HepG2 (cell line): ENCODE results near the gene PPP2R2C. TPM values are rescaled to one million over a fixed set of nuclear protein-coding genes. Genes with fewer than 3 reads are reported as not detected.

ENCODE experiments used
- ATF7 ChIP-seq, 2 experiments: fragments of 450-650 bp in 1 of 2; sonication (generic) in 1 of 2; formaldehyde crosslinking in 1 of 2; IDR thresholded peaks; 2 replicates each; pipeline versions ENCODE4 v1.4.0 to v1.6.1; 2016 to 2020; ENCODE audit warnings: antibody characterized with exemption in 1 of 2, mild to moderate bottlenecking in 1 of 2, missing genetic modification reagents in 1 of 2
- FOXA1 ChIP-seq, 2 experiments: fragments of 450-650 bp in 1 of 2; sonication (generic) in 1 of 2; formaldehyde crosslinking in 1 of 2; IDR thresholded peaks; 2 replicates each; pipeline versions ENCODE4 v1.4.0 to v1.6.1; 2016 to 2020; ENCODE audit warnings: missing genetic modification reagents in 1 of 2
- KDM5A ChIP-seq: fragments of 200-600 bp; sonication (generic); IDR thresholded peaks from 2 replicates; pipeline ENCODE4 v1.7.0; 2018; ENCODE audit warnings: antibody characterized with exemption, mild to moderate bottlenecking, low read length, borderline replicate concordance
- POLR2G ChIP-seq: fragments of 200-400 bp; formaldehyde crosslinking; IDR thresholded peaks from 2 replicates; pipeline ENCODE4 v1.6.1; 2018; ENCODE audit warnings: mild to moderate bottlenecking, low read depth, low read length, moderate library complexity
- ZNF251 ChIP-seq: sonication (generic); formaldehyde crosslinking; IDR thresholded peaks from 2 replicates; pipeline ENCODE4 v1.9.0; 2021; ENCODE audit warnings: mild to moderate bottlenecking, missing genetic modification reagents
- ZNF768 ChIP-seq: sonication (generic); formaldehyde crosslinking; IDR thresholded peaks from 2 replicates; pipeline ENCODE4 v1.4.0; 2020; ENCODE audit warnings: missing genetic modification reagents
- polyA plus RNA-seq, 8 experiments: library from polyadenylated mRNA; depleted of rRNA in 3 of 8; stranded (reverse) in 7 of 8; unstranded in 1 of 8; fragments of >200 nt; fragmentation: Illumina TruSeq in 4 of 8; extraction: Trizol in 4 of 8; gene quantifications; 2 replicates each; pipeline versions ENCODE4 v1.2.1 to v1.2.3, GENCODE V29; 2011 to 2016; ENCODE audit warnings: low read depth in 4 of 8, missing spikeins in 1 of 8, mixed read lengths in 1 of 8; ENCODE audit not compliant: insufficient read depth in 1 of 8
- total RNA-seq, 5 experiments: library from RNA; depleted of rRNA; stranded (reverse); fragments of >200 nt; fragmentation: Illumina TruSeq; extraction: Trizol; gene quantifications; 2 replicates each; pipeline ENCODE4 v1.2.3, GENCODE V29; 2016; ENCODE audit warnings: low read depth in 1 of 5
- TF ChIP-seq, protein P1 (sequence below): sonication (generic); formaldehyde crosslinking; IDR thresholded peaks from 2 replicates; pipeline ENCODE4 v1.4.0; 2020; ENCODE audit warnings: mild to moderate bottlenecking, low read depth, missing genetic modification reagents
- TF ChIP-seq, protein P2 (sequence below): sonication (generic); formaldehyde crosslinking; IDR thresholded peaks from 2 replicates; pipeline ENCODE4 v1.4.0; 2020; ENCODE audit warnings: missing genetic modification reagents
- TF ChIP-seq, protein P3 (sequence below): sonication (generic); formaldehyde crosslinking; IDR thresholded peaks from 2 replicates; pipeline ENCODE4 v1.4.0; 2020; ENCODE audit warnings: missing genetic modification reagents, low read depth, mild to moderate bottlenecking, borderline replicate concordance
- TF ChIP-seq, protein P4 (sequence below): sonication (generic); formaldehyde crosslinking; IDR thresholded peaks from 2 replicates; pipeline ENCODE4 v1.4.0; 2020; ENCODE audit warnings: missing genetic modification reagents
- TF ChIP-seq, protein P5 (sequence below): sonication (generic); formaldehyde crosslinking; IDR thresholded peaks from 2 replicates; pipeline ENCODE4 v1.9.0; 2022; ENCODE audit warnings: missing genetic modification reagents, mild to moderate bottlenecking, borderline replicate concordance

Gene PPP2R2C
- total and polyA plus RNA-seq, 2 of the 13 experiments (the other 11 are each of a cell fraction or from before 2014, with no cell fraction given) = 0.60 to 8.6 TPM

DNA sequence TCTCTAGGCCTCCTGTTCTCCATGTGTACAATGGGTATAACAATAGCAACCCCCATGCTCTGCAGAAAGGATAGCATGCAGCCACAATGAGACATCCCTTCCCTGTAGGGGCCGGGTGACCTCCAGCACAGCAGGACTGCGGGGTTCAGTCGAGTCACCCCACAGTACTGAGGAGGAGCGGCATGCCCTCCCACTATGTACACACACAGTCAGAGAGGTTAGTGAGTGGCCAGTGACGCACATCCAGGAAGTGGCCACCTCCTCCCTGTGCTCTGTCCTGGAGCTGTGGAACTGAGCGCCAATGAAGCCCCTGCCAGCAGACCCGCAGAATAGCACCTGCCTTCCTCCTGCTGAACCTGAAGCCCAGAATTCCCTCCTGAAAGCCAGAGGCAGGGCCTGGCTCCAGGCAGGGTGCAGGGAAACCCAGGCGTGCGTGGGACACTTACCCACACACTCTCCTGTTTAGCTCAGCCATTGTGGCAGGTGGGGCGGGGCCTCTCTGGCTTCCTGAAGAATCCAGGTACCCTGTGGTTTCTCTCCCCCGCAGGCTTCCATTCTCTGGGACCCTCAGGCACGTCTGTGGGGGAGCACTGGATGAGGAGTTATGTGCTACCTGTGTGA lies 152.8 kb downstream of the PPP2R2C start (continued):
- TF ChIP-seq, protein P1, sequence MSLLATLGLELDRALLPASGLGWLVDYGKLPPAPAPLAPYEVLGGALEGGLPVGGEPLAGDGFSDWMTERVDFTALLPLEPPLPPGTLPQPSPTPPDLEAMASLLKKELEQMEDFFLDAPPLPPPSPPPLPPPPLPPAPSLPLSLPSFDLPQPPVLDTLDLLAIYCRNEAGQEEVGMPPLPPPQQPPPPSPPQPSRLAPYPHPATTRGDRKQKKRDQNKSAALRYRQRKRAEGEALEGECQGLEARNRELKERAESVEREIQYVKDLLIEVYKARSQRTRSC (CRISPR knock-in tag) = no peak
- TF ChIP-seq FOXA1 (IDR thresholded peaks at IDR 0.05) (no peak), FOXA1 (CRISPR knock-in tag; IDR thresholded peaks at IDR 0.05) (0 out of 2 replicates have a peak, but pooled peaks have one; percentile 3), ATF7 (IDR thresholded peaks at IDR 0.05) (no peak), ATF7 (CRISPR knock-in tag; IDR thresholded peaks at IDR 0.05) (no peak), ZNF768 (CRISPR knock-in tag) (0 out of 2 replicates have a peak, but pooled peaks have one; percentile 41), KDM5A (no peak), ZNF251 (CRISPR knock-in tag) (no peak), POLR2G (0 out of 2 replicates have a peak, but pooled peaks have one; percentile 23)
- TF ChIP-seq, protein P2, sequence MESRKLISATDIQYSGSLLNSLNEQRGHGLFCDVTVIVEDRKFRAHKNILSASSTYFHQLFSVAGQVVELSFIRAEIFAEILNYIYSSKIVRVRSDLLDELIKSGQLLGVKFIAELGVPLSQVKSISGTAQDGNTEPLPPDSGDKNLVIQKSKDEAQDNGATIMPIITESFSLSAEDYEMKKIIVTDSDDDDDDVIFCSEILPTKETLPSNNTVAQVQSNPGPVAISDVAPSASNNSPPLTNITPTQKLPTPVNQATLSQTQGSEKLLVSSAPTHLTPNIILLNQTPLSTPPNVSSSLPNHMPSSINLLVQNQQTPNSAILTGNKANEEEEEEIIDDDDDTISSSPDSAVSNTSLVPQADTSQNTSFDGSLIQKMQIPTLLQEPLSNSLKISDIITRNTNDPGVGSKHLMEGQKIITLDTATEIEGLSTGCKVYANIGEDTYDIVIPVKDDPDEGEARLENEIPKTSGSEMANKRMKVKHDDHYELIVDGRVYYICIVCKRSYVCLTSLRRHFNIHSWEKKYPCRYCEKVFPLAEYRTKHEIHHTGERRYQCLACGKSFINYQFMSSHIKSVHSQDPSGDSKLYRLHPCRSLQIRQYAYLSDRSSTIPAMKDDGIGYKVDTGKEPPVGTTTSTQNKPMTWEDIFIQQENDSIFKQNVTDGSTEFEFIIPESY (CRISPR knock-in tag) = peak; percentile 69
- TF ChIP-seq, protein P3, sequence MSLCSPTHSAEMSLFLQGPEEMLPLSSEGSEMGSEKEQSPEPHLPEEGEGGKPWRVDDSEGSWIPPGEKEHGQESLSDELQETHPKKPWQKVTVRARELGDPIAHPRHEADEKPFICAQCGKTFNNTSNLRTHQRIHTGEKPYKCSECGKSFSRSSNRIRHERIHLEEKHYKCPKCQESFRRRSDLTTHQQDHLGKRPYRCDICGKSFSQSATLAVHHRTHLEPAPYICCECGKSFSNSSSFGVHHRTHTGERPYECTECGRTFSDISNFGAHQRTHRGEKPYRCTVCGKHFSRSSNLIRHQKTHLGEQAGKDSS = peak; percentile 78
- TF ChIP-seq, protein P4, sequence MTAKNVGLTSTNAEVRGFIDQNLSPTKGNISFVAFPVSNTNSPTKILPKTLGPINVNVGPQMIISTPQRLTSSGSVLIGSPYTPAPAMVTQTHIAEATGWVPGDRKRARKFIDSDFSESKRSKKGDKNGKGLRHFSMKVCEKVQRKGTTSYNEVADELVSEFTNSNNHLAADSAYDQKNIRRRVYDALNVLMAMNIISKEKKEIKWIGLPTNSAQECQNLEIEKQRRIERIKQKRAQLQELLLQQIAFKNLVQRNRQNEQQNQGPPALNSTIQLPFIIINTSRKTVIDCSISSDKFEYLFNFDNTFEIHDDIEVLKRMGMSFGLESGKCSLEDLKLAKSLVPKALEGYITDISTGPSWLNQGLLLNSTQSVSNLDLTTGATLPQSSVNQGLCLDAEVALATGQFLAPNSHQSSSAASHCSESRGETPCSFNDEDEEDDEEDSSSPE (CRISPR knock-in tag) = no peak
- TF ChIP-seq, protein P5, sequence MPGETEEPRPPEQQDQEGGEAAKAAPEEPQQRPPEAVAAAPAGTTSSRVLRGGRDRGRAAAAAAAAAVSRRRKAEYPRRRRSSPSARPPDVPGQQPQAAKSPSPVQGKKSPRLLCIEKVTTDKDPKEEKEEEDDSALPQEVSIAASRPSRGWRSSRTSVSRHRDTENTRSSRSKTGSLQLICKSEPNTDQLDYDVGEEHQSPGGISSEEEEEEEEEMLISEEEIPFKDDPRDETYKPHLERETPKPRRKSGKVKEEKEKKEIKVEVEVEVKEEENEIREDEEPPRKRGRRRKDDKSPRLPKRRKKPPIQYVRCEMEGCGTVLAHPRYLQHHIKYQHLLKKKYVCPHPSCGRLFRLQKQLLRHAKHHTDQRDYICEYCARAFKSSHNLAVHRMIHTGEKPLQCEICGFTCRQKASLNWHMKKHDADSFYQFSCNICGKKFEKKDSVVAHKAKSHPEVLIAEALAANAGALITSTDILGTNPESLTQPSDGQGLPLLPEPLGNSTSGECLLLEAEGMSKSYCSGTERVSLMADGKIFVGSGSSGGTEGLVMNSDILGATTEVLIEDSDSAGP (CRISPR knock-in tag) = 0 out of 2 replicates have a peak, but pooled peaks have one; percentile 52
